ENCODE data around the gene ZNF850. TPM values are rescaled to one million over a fixed set of nuclear protein-coding genes. Genes with fewer than 3 reads are reported as not detected.

ZNF850 gene
- total RNA-seq, 1 experiment from 2014 or later, result 23.9 TPM

DNA sequence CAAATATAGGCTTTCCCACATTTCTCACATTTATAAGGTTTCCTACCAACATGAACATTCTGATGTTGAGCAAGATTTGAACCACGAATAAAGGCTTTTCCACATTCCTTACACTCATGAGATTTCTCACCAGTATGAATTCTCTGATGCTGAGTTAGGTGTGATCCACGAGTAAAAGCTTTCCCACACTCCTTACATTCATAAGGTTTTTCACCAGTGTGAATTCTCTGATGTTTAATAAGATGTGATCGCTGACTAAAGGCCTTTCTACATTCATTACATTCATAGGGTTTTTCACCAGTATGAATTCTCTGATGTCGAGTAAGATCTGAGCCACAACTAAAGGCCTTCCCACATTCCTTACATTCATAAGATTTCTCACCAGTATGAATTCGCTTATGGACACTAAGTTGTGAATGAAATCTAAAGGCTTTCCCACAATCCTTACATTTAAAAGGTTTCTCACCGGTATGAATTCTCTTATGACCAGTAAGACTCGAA, 46.6 kb upstream of the ZNF850 start:
- H3K9me3 ChIP-seq (ENCODE audit: control insufficient read depth, low read depth, low read length), result peaks cover 75% of the 10 kb centered on the region
- no peak for TF ChIP-seq CTCF (conservative IDR thresholded peaks at IDR 0.05)

More for the DNA sequence above, 46.6 kb upstream of the ZNF850 start:
- Histone ChIP-seq H3K23me2 (ENCODE audit: insufficient read length, low read depth, low read length, poor library complexity, severe bottlenecking) (no peaks in the 10 kb centered on the region), H2BK20ac (ENCODE audit: low read depth, low read length, poor library complexity, severe bottlenecking) (no peak overlapping the region), H3K27me3 (ENCODE audit: insufficient read depth, low read length) (no peaks in the 10 kb centered on the region), H3K9ac (ENCODE audit: extremely low read depth, insufficient read length, low read length) (no peak overlapping the region), H3K79me2 (ENCODE audit: insufficient read depth, low read length) (no peaks in the 10 kb centered on the region), H4K8ac (replicated peaks; ENCODE audit: insufficient read length, low read depth, low read length) (no peak overlapping the region), H2BK120ac (ENCODE audit: low read depth, low read length, poor library complexity, severe bottlenecking) (no peak overlapping the region), H2BK12ac (ENCODE audit: insufficient read length, low read depth, low read length) (no peak overlapping the region), H4K5ac (ENCODE audit: insufficient read length, low read depth, low read length) (no peak overlapping the region), H3K4me1 (ENCODE audit: insufficient read depth, low read length) (no peaks in the 10 kb centered on the region), H3K27ac (ENCODE audit: insufficient read length, low read depth, low read length) (no peak overlapping the region), H3K18ac (ENCODE audit: insufficient read length, low read depth, low read length) (no peak overlapping the region), H3T11ph (ENCODE audit: low read length) (no peak overlapping the region), H3K4me2 (ENCODE audit: insufficient read depth, insufficient read length, low read length) (no peak overlapping the region), H2AK5ac (ENCODE audit: insufficient read length, low read length) (no peak overlapping the region), H3K23ac (ENCODE audit: insufficient read length, low read depth, low read length) (no peak overlapping the region), H2BK5ac (ENCODE audit: insufficient read length, low read length) (no peak overlapping the region), H3K79me1 (ENCODE audit: insufficient read depth, low read depth, low read length, poor library complexity, severe bottlenecking) (no peaks in the 10 kb centered on the region), H3K56ac (ENCODE audit: insufficient read length, low read depth, low read length) (no peak overlapping the region), H3K4ac (ENCODE audit: low read depth, low read length) (no peak overlapping the region), H4K91ac (ENCODE audit: insufficient read length, low read depth, low read length) (no peak overlapping the region), H4K20me1 (ENCODE audit: control insufficient read depth, insufficient read depth, insufficient read length) (no peaks in the 10 kb centered on the region), H2AFZ (ENCODE audit: low read length) (no peak overlapping the region), H2BK15ac (ENCODE audit: low read depth, low read length) (no peak overlapping the region), H3K14ac (ENCODE audit: insufficient read depth, low read length) (no peak overlapping the region)
- peaks cover 92 to 93% of the 10 kb centered on the region in 2 experiments for H3K9me3 Mint-ChIP-seq
- no CpG with 5 or more reads among the region's 7 CpGs for WGBS (ENCODE audit: extremely low coverage, insufficient read length, low lambda C conversion rate)
- H3K4me1 Mint-ChIP-seq, result no peaks in the 10 kb centered on the region
- peaks cover 66 to 93% (median 92%) of the 10 kb centered on the region in 3 experiments for H3K36me3 Mint-ChIP-seq (ENCODE audit: insufficient read depth in 1 of 3, low read depth in 3 of 3)
- no peak for DNase-seq
- H3K4me3 Mint-ChIP-seq, result no peak overlapping the region
- H3K27ac Mint-ChIP-seq, result no peak overlapping the region
- H3K27me3 Mint-ChIP-seq (ENCODE audit: low read depth), result peaks cover 3% of the 10 kb centered on the region; the same call in 1 of the 2 replicates
